ENCODE results near the gene SFTPA2.
"Not testable (repeated sequence)": the region's sequence is repeated elsewhere in the genome, so short reads cannot be mapped to it uniquely, and the experiment has no call there.

GRCh38 chr10:79533903-79534175 lies 26.4 kb downstream of the SFTPA2 start:
- TF ChIP-seq, protein P1, sequence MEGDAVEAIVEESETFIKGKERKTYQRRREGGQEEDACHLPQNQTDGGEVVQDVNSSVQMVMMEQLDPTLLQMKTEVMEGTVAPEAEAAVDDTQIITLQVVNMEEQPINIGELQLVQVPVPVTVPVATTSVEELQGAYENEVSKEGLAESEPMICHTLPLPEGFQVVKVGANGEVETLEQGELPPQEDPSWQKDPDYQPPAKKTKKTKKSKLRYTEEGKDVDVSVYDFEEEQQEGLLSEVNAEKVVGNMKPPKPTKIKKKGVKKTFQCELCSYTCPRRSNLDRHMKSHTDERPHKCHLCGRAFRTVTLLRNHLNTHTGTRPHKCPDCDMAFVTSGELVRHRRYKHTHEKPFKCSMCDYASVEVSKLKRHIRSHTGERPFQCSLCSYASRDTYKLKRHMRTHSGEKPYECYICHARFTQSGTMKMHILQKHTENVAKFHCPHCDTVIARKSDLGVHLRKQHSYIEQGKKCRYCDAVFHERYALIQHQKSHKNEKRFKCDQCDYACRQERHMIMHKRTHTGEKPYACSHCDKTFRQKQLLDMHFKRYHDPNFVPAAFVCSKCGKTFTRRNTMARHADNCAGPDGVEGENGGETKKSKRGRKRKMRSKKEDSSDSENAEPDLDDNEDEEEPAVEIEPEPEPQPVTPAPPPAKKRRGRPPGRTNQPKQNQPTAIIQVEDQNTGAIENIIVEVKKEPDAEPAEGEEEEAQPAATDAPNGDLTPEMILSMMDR (IDR thresholded peaks at IDR 0.05): not testable (repeated sequence)
- not testable (repeated sequence) for TF ChIP-seq POLR2A (IDR thresholded peaks at IDR 0.05)

Measured in suprapubic skin (tissue), 3 donors.